Measurements from ENCODE around the gene HSPA8. TPM values are rescaled to one million over a fixed set of nuclear protein-coding genes. Genes with fewer than 3 reads are reported as not detected.
A peak's percentile ranks its signal among the peaks of the same experiment; 100 is the strongest.
"Not testable (repeated sequence)": the region's sequence is repeated elsewhere in the genome, so short reads cannot be mapped to it uniquely, and the experiment has no call there.

The HSPA8 gene
- total RNA-seq, 1 experiment from 2014 or later = 1,301 TPM

- ChIA-PET RAD21 (ENCODE audit: low non-redundant PET in 1 of 2, low total read pairs in 2 of 2, uncharacterized antibody in 2 of 2, unreplicated experiment in 2 of 2) (no interaction called here), POLR2A (no interaction called here), CTCF (interaction anchor here (1.5 to 1.6 kb wide), 2 partner anchors 14 to 39 kb away, joined by 3 read pairs; no protein-coding TSS in a partner anchor)
- Histone ChIP-seq H3K4me3 (replicated peaks in 1 of 2; ENCODE audit: low read depth in 1 of 2, low read length in 2 of 2) (peak overlapping the region; percentile 62 to 97), H3K9me3 (ENCODE audit: control insufficient read depth in 1 of 2, insufficient read depth in 1 of 2, low read depth in 1 of 2, low read length in 2 of 2) (no peaks in the 10 kb centered on the region), H2AFZ (ENCODE audit: low read depth, low read length, poor library complexity, severe bottlenecking) (no peak overlapping the region), H3K9ac (ENCODE audit: low read length) (peak overlapping the region; percentile 100), H3K9me2 (ENCODE audit: insufficient read depth) (no peaks in the 10 kb centered on the region), H3K4me1 (ENCODE audit: control insufficient read depth in 1 of 2, insufficient read depth in 2 of 2, low read length in 2 of 2) (peaks cover 13 to 28% of the 10 kb centered on the region in 2 experiments), H3K79me2 (ENCODE audit: insufficient read depth, low read length) (peaks cover 80% of the 10 kb centered on the region), H3K27ac (ENCODE audit: low read depth, low read length) (peak overlapping the region; percentile 98; the same call in 1 of the 2 replicates), H4K20me1 (ENCODE audit: insufficient read depth) (peaks cover 54% of the 10 kb centered on the region; the same call in 1 of the 2 replicates), H3K36me3 (ENCODE audit: control insufficient read depth in 1 of 2, insufficient read depth in 2 of 2, low read length in 2 of 2) (peaks cover 34 to 66% of the 10 kb centered on the region in 2 experiments), H3K27me3 (ENCODE audit: insufficient read depth, low read length) (no peaks in the 10 kb centered on the region), H3K4me2 (ENCODE audit: low read length) (peak overlapping the region; percentile 85)
- DNase-seq (ENCODE audit: low read depth, low spot score) = no peak
- ATAC-seq = no peak
- TF ChIP-seq CBX3 (IDR thresholded peaks at IDR 0.05; ENCODE audit: low read depth) = no peak
- peak; percentile 39 for TF ChIP-seq POLR2AphosphoS5 (IDR thresholded peaks at IDR 0.05; ENCODE audit: low read depth, low read length)
- BruUV-seq (replicated peaks) = no TSS peak
- intact Hi-C loops (cut with micrococcal nuclease) = no loop called here
Measured at GRCh38 chr11:123060277-123061000, 1.5 kb downstream of the HSPA8 start.

- intact Hi-C loops (cut with micrococcal nuclease) = loop anchor here (10.0 kb wide), 1 partner anchor 144 kb away; no protein-coding TSS in a partner anchor
- Histone ChIP-seq H3K36me3 (ENCODE audit: control insufficient read depth in 1 of 2, insufficient read depth in 2 of 2, low read length in 2 of 2) (peaks cover 34 to 63% of the 10 kb centered on the region in 2 experiments), H3K4me2 (ENCODE audit: low read length) (0 out of 2 replicates have a peak overlapping the region, but pooled peaks have one; percentile 85), H3K79me2 (ENCODE audit: insufficient read depth, low read length) (peaks cover 69% of the 10 kb centered on the region), H4K20me1 (ENCODE audit: insufficient read depth) (peaks cover 59% of the 10 kb centered on the region; the same call in 1 of the 2 replicates), H3K4me1 (ENCODE audit: control insufficient read depth in 1 of 2, insufficient read depth in 2 of 2, low read length in 2 of 2) (peaks cover 5 to 23% of the 10 kb centered on the region in 2 experiments; a peak in 3 of 4 replicates)
- BruUV-seq (replicated peaks); ATAC-seq; H3K9ac ChIP-seq (ENCODE audit: low read length); RAD21 ChIA-PET (ENCODE audit: low non-redundant PET in 1 of 2, low total read pairs in 2 of 2, uncharacterized antibody in 2 of 2, unreplicated experiment in 2 of 2); H3K9me2 ChIP-seq (ENCODE audit: insufficient read depth); H3K9me3 ChIP-seq (ENCODE audit: control insufficient read depth in 1 of 2, insufficient read depth in 1 of 2, low read depth in 1 of 2, low read length in 2 of 2); DNase-seq (ENCODE audit: low read depth, low spot score); H3K4me3 ChIP-seq (replicated peaks in 1 of 2; ENCODE audit: low read depth in 1 of 2, low read length in 2 of 2); POLR2A ChIA-PET; H3K27me3 ChIP-seq (ENCODE audit: insufficient read depth, low read length); H3K27ac ChIP-seq (ENCODE audit: low read depth, low read length); H2AFZ ChIP-seq (ENCODE audit: low read depth, low read length, poor library complexity, severe bottlenecking): not testable (repeated sequence)
- CTCF ChIA-PET = interaction anchor here (1.0 to 1.6 kb wide), 2 partner anchors 13 to 196 kb away, joined by 3 read pairs; no protein-coding TSS in a partner anchor
Measured at GRCh38 chr11:123059041-123059920, 2.7 kb downstream of the HSPA8 start.
